ENCODE results near the gene ELOB.

ELOB gene

DNA sequence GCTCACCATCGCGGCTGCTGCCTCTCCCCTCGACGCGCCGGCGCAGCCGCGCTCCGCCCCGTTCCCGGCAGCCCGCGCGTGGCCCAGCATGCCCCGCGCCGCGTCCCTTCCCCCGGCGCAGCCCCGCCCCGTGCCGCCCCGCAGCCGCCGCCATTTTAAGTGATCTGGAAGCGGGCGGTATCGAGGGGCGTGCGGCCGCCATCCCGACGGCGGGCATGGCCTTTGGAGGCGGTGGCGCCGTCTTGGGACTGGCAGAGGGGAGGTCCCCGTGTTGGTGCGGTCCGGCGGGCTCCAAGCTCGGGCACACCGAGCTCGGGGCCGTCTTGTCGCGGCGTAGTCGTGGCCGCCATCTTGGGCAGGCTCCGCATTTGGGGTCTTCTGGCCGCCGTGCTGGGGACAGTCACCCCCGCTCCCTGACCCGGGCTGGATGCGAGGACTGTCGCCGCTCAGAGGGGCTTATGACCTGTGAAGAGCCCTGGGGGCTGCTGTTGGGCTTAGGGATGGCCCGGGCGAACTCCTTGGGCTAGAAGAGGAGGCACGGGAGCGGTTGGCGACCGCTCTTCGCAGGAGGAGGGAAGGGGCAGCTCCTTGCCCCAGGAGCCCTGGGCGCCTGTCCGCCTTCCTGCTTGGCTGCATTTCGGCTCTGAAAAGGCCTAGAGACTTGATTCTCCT is at the start of gene ELOB:
Gene ELOB, minus strand, starts transcription at position 50 of the 672 bp plus-strand sequence. Its CDS starts 41 bp downstream, at position 9.
- DNase-seq (ENCODE audit: low spot score), result peak; percentile 78

DNA sequence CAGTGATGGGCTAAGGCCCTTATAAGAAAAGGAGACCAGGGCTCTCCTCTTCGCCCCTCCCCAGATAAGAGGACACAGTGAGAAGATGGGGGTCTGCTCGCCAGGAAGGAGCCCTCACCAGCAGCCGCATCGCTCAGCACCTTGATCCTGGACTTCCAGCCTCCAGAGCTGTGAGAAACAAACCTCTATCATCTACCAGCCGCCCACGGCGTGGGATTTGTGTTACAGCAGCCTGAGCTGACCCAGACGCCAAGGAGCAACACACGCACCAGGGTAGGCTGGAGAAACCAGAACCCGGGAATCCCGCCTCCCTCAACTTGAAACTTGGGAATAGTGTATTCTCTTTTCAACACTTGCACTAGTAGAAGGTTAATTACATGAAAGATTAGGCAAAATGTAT is 48.8 kb upstream of the ELOB start:
- DNase-seq (ENCODE audit: low spot score), result no peak

DNA sequence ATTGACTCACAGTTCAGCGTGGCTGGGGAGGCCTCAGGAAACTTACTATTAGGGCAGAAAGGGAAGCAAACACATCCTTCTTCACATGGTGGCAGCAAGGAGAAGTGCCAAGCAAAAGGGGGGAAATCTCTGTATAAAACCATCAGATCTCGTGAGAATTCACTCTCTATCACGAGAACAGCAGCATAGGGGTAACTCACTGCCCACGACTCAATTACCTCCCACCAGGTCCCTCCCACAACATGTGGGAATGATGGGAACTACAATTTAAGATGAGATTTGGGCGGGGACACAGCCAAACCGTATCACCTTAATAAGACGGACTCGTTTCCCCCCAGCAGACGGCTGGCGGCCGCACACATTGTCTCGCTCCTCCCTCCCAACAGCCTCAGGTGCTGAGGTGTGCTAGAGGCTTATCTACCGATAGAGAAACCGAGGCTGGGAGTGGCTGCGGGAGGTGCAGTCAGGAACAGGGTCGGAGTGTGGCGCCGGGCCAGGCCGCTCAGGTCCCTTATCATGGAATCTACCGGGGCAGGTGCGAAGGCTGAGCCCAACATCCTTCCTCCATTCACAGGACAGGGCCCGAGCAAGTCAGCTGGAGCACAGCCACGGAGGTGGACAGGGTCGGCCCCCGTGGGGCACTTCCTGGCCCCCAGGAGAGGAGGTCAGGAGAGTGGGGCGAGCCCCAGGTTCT is 48.1 kb upstream of the ELOB start:
- DNase-seq (ENCODE audit: low spot score), result no peak

DNA sequence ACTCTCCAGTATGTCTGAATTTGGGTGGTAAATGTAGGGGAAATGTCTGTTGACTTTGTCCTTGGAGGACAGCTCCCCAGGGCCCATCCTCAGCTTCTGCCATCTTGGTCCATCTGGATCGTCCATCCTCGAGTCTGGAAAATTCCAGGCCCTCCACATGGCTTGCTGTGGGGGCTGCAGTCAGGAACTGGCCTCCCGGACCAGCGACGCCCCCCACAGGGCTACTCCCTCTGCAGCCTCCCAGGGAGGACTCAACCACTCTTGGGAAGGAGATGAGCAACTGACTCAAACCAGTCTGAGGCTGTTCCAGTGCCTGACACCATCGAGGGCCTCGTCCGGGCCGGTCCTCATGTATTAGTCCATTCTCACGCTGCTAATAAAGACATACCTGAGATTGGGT is 47.5 kb upstream of the ELOB start:
- DNase-seq (ENCODE audit: low spot score), result no peak

DNA sequence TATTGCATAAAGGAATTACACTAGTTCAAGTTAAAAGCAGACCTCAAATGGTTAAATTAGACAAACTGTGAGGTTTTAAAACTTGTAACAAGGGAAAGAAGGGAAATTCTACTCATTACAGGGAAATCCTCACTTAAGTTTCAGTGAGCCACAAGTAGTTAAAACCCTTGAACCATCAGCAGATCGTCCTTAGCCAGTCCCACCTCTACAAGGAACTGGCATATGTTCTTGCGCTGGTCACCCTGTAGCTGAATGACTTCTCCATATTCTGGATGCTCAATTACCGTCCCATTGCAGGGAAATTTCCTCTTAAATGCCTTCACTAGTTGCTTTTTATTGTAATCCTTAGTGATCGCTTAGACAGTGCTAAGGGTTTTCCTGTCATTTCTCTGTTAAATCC is 45.4 kb upstream of the ELOB start:
- no peak for DNase-seq (ENCODE audit: low spot score)

DNA sequence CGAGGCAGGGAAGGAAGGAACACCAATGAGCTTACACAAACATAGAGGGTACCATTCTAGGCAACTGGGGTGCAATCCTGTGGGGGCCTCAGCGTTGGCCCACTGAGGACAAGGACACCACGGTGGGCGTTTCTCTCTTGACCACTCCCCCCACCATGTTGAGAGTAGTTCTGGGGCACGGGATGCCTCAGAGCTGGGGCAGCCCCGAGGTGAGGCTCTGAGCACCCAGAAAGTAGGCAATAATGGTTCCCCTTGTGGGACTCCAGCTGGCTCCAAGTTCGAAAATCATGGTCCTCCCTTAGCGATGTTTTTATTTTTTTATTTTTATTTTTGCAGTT is 45.0 kb upstream of the ELOB start:
- DNase-seq (ENCODE audit: low spot score), result no peak

DNA sequence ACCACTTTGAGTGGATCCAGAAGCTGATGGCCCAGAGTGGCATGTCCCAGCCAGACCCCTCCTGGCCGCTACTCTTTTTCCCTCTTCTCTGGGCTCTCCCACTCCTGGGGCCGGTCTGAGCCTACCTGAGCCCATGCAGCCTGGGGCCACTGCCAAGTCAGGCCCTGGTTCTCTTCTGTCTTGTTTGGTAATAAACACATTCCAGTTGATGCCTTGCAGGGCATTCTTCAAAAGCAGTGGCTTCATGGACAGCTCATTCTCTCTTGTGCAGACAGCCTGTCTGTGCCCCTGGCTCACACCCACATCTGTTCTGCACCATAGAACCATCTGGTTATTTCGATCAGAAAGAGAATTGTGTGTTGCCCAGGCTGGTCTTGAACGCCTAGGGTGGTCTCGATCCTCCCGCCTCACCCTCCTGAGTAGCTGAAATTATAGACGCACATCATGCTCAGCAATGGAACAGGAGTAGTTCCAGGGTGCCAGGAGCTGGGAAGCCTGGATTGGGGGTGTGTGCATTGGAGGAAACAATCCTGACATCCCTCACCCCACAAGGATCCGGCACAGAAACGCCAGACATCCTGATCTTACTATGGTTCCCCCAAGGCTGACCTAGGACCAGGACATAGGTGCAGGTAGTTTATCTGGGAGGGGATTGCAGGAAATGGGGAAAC is 44.5 kb upstream of the ELOB start:
- no peak for DNase-seq (ENCODE audit: low spot score)

DNA sequence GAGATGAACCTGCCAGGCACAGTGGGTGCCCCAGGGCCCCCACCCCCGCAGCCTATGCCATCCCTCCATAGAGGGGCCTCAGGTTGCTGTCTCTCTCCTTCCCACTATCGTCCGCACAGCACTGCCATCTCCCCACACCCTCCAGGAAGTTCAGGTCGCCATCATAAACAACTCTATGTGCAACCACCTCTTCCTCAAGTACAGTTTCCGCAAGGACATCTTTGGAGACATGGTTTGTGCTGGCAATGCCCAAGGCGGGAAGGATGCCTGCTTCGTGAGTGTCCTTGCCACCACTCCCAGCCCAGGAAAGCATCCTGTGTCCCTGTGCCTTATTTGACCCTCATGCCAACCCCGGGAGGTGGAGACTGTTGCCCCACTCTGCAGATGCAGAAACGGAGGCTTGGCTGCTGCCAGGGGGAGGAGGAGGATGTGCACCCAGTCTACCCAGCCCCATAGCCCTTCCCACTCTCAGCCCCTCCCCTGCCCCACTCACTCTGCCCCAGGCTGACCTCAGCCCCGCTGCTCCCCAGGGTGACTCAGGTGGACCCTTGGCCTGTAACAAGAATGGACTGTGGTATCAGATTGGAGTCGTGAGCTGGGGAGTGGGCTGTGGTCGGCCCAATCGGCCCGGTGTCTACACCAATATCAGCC is 43.9 kb upstream of the ELOB start:
- DNase-seq (ENCODE audit: low spot score), result no peak

DNA sequence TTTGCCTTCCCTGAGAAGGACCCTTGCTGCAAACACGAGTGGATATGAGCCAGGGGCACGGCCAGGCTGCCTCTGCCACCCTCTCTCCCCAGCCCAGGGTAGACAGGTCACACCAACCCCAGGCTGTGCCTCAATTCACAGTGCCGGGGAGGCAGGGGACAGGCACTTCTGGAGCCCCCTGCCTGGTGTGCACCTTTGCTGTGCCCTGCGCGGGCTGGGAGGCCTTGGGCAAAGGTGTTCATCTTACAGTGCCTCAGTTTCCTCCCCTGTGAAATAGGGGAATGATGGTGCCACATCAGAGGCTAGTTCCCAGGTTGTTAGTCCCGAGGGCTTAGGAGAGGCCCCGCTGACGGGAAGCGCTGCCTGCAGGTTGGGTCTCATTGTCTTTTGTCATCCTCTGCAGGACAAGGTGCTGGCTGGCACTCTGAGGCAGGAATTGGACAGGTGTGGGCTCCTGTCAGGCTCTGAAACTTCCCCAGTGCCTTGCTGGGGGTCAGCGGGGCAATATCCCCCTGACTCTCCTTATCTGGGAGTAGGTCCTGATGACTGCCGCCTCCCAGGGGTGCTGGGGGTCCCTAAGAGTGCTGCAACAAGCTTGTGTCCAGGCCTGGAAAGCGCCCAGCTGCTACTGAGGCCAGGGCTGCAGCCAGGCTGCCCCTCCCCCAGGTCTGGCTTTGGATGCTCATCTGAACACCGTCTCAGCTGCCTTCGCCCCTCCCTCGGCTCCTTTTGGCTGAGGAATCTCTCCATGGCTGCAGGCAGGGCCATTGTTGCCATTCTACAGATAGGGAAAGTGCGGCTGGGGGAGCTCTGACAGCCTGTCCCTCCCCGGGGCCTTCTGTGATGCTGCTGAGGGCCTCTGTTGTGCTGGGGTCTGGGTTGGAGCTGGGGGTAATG is 43.1 kb upstream of the ELOB start:
- DNase-seq (ENCODE audit: low spot score), result no peak

DNA sequence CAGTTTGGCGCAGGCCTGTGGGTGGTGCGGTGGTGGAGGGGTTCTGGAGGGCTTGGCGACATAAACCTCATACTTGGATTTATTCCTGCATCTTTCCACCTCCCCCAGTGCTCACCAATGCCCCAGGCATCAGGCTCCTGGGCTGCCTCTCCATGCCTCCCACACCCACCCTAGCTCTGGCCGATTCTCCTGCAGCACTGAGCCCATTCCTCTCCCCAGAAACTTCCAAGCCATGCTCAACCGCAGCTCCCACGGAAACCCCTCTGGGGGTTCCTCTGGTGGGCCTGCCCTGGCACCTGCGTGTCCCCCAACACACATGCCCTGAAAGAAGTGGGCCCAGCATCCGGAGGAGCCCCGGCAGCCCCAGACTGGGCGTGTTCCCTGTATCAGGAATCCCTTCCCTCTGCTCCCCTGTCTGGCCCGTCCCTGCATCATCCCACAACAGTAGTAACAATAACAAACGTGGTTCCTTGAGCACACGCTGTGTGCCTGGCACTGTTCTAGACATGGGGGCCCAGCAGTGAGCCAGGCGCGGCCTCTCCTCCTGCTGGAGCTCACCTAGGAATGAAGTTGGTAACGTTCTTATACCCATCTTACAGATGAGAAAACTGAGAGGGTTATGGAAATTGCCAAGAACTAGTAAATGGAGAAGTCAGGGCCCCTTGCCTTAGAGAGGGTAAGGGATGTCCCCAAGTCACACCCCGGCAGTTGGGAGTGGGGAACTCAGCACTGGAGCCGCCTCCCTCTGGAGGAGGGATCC is 42.3 kb upstream of the ELOB start:
- DNase-seq (ENCODE audit: low spot score), result no peak

DNA sequence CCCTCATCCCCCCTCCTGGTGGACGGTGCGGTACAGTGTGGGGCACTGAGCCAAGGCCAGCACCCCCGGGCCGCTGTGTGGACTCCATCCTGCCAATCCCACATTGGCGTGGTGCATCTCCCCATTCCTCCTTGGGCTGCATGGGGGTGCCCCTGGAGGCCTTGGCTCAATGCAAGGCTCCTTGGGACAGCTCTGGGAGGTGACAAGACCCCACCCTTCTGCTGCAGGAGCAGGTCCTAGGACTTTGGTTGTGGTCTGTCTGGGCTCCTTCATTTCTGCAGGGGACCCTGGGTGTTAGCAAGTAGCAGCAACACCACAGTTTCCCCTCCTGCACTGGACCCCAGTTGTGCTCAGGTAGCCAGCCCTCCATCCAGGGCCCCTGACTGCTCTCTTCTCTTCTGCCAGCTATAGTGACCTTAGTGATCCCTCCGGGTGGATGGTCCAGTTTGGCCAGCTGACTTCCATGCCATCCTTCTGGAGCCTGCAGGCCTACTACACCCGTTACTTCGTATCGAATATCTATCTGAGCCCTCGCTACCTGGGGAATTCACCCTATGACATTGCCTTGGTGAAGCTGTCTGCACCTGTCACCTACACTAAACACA is 41.3 kb upstream of the ELOB start:
- no peak for DNase-seq (ENCODE audit: low spot score)

DNA sequence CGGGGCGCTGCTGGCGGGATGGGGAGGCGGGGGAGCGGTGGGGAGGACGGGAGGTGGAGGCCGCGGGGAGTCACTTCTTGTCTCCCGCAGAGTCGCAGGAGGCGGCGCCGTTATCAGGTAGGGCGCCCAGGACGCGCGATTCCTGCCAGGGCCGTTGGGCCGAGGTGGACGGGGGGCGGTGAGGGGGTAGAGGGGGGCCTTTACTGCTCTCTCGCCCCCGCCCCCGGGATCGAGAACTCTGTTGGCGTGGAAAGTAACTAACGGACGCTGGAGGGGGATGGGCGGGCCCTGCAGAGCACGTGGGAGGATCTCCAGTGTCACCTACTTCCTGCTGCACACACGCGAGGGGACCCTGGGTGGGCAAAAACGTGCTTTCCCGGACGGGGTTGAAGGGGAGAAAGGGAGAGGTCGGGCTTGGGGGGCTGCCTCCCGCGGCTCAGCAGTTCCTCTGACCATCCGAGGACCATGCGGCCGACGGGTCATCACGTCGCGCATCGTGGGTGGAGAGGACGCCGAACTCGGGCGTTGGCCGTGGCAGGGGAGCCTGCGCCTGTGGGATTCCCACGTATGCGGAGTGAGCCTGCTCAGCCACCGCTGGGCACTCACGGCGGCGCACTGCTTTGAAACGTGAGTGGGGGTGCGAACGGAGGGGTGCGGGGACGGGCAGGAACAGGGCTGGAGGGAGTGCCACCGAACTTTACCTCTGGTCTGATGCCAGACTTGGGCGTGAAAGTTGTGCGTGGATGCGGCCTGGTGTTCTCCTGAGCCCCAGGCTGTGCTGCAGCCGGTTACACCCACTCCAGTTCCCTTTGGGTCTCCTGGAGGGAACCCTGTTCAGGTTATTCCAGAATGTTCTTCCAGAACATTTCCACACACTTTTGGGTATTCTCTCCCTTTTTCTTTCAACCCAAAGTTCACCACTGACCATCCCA is 40.5 kb upstream of the ELOB start:
- no peak for DNase-seq (ENCODE audit: low spot score)

DNA sequence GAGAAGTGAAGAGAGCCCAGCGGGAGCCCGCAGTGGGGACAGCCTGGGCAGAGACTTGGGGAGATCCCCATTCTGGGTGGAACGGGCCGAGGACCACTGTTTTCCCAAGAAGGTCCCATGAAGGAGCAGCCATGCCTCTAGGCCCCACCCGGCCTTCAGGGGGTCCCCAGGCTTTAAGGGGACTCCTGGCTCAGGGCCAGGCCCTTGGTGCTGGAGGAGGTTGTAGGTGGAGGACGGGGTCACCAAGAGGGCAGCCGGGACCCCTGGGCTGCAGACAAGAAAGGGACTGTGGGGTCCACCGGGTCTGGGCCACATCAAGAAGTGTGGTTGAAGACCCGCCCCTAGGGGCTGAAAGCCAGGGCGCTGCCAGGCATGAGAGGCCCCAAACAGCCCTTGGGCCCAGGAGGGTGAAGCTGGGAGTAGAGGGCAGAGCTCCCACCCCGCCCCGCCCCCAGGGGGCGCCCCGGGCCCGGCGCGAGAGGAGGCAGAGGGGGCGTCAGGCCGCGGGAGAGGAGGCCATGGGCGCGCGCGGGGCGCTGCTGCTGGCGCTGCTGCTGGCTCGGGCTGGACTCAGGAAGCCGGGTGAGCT is 39.8 kb upstream of the ELOB start, which contains the start of gene PRSS21:
Gene PRSS21, plus strand, starts transcription at position 487 of the 589 bp plus-strand sequence. Its CDS starts 32 bp downstream, at position 519.
- DNase-seq (ENCODE audit: low spot score), result no peak

DNA sequence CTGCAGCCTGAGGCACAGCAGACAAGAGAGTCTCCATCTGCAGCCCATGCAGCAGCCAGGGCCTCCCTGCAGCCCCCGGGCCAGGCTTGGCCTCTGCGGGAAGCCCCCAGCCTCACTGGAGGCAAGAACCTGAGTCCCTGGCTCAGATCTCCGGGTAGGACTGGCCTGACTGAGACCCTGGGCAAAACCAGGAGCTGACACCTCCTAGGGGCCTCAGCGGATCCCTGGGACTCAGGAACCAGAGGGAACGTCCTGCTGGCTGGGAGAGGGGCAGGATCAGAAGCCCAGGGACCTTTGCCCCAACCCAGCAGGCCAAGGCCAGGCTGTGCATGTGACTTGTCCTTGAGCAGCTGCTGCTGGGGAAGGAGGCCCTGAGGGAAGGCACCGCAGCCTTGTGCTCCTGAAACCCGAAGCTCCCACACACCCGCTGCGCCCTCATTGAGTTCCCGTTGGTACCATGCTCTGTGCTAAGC is 38.3 kb upstream of the ELOB start:
- DNase-seq (ENCODE audit: low spot score), result no peak

DNA sequence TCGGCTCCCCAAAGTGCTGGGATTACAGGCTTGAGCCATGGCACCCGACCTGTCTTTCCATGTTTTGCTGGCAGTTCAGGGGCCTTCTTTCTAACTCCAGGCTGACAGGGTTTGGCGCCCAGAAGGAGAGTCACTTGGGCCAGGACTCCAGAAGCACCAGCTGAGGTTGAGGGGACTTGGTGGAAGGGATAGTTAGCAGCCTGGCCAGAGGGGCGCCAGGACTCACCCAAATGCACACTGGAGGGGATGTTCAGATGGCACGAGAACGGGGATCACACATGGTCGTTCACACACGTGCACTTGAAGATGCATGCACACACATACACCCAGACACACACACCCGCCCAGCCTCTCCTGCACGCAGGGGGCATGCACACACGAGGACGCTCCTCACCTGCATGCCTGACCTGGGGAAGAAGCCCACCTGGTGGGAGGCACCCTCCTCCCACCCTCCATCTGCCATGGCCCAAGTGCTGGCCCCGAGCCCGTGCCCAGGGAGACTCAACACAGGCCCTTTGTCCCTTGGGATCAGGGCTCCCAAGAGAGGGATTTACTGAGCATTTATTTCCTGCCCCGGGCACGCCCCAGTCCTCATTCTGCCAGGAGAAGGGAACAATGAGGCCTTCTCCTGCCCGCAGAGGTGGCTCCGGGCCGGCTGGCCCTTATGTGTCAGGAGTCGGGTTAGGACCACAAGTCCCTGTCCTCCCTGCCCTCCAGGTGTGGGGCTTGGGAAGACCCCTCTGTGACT is 37.6 kb upstream of the ELOB start:
- DNase-seq (ENCODE audit: low spot score), result no peak

DNA sequence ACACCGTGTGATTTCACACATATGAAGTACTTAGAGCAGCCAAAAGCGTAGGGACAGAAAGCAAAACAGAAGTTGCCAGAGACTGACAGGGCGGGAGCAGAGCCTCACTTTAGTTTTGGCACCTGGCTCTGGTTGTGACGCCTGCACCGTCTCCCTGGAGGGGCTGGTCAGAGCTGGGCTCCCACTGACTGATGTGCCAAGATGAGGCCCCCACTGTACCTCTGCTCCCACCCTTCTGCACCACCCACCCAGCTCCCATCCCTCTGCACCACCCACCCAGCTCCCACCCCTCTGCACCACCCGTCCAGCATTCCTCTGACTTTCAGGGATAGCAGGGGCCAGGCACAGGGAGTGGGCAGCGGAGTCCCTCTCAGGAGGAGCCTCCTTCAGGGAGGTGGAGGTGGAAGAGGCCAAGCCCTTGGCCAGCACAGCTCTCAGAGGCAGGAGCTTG is 36.7 kb upstream of the ELOB start:
- DNase-seq (ENCODE audit: low spot score), result no peak

DNA sequence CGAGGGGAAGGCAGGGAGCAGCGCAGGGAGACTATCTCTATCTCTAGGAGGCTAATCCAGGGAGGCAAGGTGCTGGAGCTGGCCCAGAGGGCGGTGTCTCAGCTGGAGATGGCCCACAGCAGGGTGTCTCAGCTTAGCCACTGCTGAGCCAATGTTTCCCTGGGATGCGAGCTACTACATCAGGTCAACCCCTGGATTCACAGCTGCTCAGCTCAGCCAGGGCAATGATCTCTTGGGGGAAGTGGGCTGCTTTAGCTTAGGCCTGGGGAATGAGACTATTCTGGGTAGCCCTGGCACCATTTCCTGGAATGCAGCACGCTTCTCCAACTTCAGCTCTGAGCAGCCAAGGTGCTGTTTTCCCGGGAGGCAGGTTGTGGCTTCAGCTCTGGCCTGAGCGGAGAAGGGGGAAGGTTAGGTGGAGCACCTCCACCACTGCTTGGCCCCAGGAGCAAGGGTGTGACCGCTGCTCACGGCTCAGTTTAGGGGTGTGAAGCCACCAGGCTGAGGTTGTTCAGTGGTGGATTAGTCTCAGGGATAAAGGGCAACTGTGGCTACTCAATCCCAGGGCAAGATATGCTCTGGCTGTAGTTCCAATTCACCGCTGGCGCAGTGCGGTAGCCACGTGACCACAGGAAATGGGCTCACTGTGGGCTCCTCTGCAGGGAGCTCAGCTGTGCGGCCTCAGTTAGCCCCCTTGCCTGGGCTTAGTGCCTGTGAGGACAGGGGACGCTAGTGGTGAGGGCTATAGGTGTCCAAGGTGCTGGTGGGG is 34.8 kb upstream of the ELOB start:
- no peak for DNase-seq (ENCODE audit: low spot score)

Data from globus pallidus (tissue), 1 donor.